NCI-H524 treated with DMSO at 0.1 percent for 48 hours (cell line): ENCODE data around the gene ST6GALNAC6.

Experiments used
- DNase-seq: peaks from one replicate; lab custom pipeline; 2025; lab: John Stamatoyannopoulos, UW

The ST6GALNAC6 gene, protein sequence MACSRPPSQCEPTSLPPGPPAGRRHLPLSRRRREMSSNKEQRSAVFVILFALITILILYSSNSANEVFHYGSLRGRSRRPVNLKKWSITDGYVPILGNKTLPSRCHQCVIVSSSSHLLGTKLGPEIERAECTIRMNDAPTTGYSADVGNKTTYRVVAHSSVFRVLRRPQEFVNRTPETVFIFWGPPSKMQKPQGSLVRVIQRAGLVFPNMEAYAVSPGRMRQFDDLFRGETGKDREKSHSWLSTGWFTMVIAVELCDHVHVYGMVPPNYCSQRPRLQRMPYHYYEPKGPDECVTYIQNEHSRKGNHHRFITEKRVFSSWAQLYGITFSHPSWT

GRCh38 chr9:127899128-127899943 lies at the start of gene ST6GALNAC6:
ST6GALNAC6 (minus strand) TSS chr9:127899603; CDS start chr9:127897981, 1,622 bp downstream.
- DNase-seq: no peak

DNA sequence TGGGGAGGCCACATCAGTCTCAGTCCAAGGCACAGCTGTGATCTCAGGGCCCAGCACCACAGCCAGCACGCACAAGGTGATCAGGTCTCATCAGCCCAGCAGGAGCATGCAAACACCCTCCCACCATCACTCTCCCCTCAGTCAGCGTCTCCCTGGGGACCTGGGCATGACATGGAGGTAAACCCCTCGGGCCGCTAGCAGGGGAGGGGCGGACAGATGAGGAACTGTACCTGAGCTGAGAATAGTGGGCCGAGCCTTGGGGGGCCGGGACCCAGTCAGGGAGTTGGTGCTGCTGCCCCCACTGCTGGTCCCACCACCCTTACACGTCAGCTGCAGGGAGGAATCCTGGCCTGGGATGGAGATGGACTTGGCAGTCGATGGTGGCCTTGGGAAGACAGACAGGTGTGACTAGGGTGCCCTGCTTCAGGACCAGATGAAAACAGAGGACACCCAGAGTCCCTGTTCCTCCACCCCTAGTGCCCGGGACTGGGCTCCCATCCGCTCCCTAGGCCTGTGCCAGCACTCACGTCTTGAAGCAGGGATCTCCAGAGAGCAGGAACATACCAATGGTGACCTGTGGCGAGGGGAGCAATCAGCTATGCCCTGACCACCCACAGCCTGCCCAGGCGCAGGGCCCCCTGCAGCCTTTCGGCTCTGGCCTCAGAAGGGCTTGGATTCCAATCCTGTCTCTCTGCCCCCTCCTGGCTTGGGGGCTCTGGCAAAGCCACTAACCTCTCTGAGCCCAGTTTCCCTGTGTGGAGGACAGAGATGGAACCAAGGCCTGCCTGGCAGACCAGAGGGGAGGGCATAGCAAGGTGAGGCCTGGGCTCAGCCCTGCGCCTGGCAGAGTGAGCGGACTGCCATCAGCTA lies 48.7 kb upstream of the ST6GALNAC6 start:
- no peak for DNase-seq

GRCh38 chr9:127946728-127947127 lies 47.3 kb upstream of the ST6GALNAC6 start:
- DNase-seq: no peak

DNA sequence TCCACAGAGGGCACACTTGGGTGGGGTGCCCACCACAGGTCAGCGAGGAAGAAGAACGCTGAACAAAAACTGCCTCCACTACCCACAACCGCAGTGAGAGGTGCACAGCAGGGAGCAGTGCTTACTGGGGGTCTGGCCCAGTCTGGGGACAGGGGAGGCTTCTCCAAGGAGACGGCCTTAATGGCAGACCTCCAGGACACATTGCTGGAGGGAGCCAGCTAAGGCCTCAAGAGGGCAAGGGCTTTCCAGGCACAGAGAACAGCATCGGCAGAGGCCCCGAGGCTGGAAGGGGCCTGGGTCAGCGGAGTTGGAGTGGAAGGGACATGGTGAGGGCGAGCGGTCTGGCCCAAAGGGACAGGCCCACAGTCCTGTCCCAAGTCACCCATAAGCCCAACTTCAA lies 46.5 kb upstream of the ST6GALNAC6 start:
- no peak for DNase-seq

DNA sequence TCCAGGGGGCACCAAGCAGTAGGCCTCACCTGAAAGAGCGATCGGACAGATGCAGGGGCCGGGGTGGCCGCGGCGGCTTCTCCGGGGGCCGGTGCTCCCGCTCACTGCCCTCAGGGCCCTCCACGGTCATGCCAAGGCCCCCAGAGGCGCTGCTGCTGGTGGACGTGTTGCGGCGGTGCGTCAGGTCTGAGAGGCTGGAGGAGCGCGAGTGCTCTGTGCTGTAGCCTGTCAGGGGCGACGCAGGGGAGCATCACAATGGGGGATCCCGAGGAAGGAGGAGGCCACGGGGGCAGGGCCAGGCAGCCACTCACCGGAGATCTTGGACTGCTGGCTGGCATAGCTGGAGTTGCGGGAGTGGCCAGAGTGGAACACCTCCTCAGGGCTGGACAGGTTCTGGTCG lies 45.9 kb upstream of the ST6GALNAC6 start:
- DNase-seq: no peak

DNA sequence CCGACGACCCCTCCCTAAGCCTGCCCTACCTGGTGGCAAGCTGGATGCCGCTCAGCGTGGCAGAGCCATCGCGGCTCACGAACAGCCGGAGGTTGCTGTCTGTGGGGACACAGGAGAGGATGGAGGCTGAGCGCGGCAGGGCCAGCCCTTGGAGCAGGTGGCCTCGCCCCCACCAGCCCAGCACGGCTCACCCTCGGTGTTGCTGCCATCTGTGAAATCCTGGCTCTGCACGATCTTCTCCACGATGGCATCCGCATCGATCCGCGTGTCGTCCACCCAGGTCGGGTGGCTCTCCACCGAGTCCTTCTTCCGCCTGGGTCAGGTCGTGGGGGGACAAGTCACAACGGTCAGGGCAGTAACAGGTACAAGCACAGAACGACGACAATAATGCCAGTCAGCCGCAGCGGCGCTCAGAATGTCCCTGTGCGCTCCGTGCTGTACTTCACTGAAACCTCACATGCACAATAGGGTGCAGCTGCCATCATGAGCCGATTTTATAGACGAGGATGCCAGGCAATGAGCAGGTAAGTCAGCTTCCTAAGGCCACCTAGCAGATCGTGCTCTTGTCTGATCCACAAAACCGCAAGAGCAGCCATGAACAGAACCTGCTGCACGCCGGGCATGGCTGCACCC lies 45.3 kb upstream of the ST6GALNAC6 start:
- no peak for DNase-seq

GRCh38 chr9:127943731-127944144 lies 44.3 kb upstream of the ST6GALNAC6 start:
- DNase-seq: no peak

GRCh38 chr9:127943011-127943662 lies 43.7 kb upstream of the ST6GALNAC6 start:
- no peak for DNase-seq

- DNase-seq: no peak
These were observed 43.0 kb upstream of the ST6GALNAC6 start for GRCh38 chr9:127942216-127943010.

DNA sequence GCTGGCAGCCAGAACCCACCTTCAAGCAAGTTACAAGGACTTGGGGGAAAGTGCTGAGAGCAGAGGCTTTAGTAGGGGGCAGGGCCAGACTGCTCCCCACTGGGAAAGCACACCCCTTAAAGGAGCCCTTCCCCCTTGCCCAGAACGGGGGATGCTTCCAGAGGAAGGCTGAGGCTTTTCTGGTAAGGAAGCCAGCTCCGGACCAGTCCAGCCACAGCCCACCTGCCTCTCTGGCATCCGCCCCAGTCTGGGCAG lies 42.5 kb upstream of the ST6GALNAC6 start:
- no peak for DNase-seq

GRCh38 chr9:127941062-127941960 lies 41.9 kb upstream of the ST6GALNAC6 start:
- no peak for DNase-seq

DNA sequence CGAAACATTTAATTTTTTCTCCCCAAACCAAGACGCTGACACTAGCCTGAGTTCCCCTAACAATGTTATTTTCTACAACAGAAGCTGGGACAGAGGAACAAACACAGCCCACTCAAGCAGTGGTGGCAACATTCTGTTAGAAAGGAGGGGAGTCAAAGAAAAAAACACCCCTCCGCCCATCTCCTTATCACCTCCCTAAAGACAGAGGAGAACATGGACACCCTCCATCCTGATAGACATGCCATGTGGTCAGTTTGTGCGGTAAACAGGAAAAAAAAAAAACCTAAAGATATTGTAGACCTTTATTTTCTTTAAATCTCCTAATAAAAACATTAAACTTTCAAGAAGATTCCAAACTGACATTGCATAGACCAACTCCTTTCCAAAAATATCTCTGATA lies 41.2 kb upstream of the ST6GALNAC6 start:
- DNase-seq: no peak

- DNase-seq: no peak
These were observed 38.9 kb upstream of the ST6GALNAC6 start for GRCh38 chr9:127938298-127938690.

GRCh38 chr9:127937388-127938297 lies 38.2 kb upstream of the ST6GALNAC6 start, which contains the start of gene DPM2:
DPM2 (minus strand) TSS chr9:127937854; CDS start chr9:127937820, 34 bp downstream.
- peak; percentile 53 for DNase-seq

DNA sequence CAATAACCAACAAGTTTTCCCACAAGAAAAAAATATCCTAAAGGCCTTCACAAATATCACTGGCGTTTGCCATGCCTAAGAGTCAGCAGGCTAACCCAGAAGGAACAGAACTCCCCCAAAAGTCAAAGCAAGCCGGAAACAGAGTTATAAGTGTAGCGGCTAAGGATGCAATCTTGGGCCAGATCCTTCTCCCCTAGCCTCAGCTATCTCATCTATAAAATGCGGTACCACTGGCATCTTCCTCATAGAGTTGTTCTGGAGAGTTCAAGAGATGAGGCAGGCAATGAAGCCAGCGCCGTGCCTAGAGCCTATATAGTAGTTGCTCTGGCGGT lies 37.6 kb upstream of the ST6GALNAC6 start:
- DNase-seq: no peak

DNA sequence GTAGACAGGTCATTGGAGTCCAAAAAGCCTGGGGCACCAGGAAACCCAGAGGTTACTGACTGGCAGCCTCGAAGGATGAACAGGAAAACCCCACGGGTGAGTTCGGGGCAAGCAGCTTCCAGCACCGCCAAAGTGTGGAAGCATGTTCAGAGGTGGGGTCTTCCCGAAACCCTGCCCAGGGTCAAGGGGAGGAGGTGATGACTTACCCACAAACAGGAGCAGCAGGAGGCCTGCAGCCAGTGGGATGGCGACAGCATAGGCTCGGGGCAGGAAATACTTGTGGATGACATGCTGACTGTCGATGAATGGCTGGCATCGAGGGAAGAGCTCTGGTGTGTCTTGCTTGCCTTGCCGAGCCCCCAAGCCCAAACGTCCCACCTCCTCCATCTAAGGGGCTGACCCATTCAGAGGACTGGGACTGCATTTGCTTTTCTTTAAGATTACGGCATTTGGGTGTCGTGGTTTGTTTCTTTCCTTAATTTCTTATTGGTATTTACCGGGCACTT lies 37.0 kb upstream of the ST6GALNAC6 start:
- DNase-seq: no peak

DNA sequence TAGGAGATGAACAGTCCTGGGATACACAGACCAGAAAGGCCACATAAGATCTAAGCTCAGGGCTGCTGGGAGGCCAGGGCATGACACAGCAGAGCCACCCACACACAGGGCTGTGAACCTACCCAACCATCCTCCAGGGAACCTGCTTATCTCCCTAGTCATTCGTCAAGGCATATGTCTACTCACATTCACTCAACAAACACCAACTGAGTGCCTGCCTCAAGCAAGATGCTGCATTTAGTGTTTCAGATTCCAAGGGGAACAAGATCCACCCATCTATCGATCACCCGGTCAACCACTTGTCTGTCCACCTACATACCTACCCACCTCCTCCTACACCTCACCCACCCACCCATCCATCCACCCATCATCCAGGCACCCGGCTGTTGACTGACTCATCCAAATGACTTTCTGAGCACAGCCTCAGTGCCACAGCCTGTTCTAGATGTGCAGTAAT lies 36.4 kb upstream of the ST6GALNAC6 start:
- DNase-seq: no peak

- no peak for DNase-seq
These were observed 35.6 kb upstream of the ST6GALNAC6 start for GRCh38 chr9:127934986-127935385.
